GM18508 (cell line): ENCODE results near the gene RHOC.

Source experiments
- ATAC-seq: cut with Tn5 transposase; IDR thresholded peaks from one replicate; pipeline ENCODE4 v1.9.1; 2021; ENCODE audit warnings: moderate number of reproducible peaks; ENCODE audit not compliant: insufficient read depth, unreplicated experiment

Gene RHOC

DNA sequence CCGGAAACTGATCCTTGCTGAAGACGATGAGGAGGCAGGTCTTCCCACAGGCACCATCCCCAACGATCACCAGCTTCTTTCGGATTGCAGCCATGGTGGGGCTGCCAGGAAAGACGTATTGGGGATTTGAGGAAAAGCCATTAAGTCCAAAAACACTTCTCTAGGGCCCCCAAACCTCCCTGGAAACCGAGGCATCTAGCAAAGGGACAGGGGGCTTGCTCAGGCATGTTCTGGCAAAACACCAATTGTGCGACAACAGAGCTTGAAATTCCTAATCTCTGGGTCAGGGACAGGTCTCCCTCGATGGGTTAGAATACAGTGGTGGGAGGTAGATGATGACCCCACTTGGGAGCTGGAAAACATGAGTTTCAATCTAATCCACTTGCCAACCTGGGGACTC is 3.2 kb downstream of the RHOC start:
- ATAC-seq = no peak

- ATAC-seq = no peak
Measured at GRCh38 chr1:112702420-112703261, 4.3 kb downstream of the RHOC start.

DNA sequence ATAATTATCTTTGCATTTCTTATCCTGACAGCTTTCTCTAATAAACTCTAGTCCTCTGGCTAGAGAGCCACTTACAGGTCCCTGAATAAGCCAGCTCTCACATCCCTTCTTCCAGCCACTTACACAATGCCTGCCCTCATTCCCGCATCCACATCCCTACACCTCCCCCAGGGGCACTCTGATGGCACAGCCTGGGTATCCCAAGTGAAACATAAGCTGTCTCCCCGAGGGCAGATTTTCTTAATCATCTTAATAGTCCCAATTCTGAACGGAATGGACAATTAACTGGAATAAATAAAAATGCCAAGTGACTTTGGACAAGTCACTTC is 4.9 kb downstream of the RHOC start:
- no peak for ATAC-seq

DNA sequence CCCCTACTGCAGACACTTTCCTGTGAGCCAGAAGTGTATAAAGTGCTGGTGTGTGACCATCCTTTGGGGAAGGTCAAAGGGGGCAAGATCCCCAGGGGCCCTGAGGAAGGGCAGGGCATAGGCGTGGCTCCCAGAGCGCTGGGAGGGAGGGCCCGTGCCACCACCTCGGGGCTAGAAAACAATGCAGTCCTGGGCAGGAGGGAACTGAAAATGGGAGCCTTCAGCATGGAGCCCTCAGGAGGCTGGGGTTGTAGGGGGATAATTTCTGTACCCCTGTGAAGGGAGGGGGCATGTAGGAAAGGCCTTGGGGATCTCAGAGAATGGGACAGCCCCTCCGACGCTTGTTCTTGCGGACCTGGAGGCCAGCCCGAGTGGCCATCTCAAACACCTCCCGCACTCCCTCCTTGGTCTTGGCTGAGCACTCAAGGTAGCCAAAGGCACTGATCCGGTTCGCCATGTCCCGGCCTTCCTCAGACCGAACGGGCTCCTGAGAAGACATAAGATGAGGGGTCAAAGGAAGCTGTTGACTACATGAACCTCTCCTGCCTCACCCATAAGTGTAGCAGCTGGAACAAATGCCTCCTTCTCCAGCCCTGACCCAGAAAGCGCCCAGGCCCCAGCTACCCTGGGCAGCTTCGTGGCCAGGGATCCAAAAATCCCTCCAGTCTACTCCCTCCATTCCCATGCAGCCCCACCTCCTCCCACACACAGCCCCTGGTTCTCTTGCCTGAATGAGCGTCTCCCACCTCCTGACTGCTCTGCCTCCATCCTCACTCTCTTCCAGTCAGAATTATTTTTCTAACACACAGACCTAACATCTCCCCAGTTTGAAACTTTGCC is 5.5 kb downstream of the RHOC start:
- no peak for ATAC-seq

- ATAC-seq = no peak
Measured at GRCh38 chr1:112700290-112701226, 6.4 kb downstream of the RHOC start.

GRCh38 chr1:112699425-112700144 is 7.3 kb downstream of the RHOC start:
- no peak for ATAC-seq

GRCh38 chr1:112698366-112699310 is 8.3 kb downstream of the RHOC start:
- ATAC-seq = no peak

- no peak for ATAC-seq
Measured at GRCh38 chr1:112697781-112698201, 9.1 kb downstream of the RHOC start.

- ATAC-seq = no peak
Measured at GRCh38 chr1:112696578-112697314, 10.2 kb downstream of the RHOC start.

DNA sequence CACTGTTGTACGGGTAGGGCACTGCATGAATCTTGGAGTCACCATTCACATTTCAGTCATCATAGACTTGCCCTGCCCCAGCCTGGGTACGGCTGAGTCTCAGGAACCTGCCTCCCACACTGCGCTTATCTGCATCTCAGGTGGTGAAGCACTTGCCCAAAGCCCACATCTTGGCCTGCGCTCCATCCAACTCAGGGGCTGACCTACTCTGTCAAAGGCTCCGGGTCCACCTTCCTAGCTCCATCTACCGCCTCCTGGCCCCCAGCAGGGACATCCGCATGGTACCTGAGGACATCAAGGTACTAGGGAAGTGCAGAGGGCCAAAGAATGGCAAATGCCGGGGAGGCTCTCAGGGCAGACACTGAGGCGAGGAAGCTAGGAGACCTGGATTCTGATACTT is 11.7 kb downstream of the RHOC start:
- no peak for ATAC-seq

DNA sequence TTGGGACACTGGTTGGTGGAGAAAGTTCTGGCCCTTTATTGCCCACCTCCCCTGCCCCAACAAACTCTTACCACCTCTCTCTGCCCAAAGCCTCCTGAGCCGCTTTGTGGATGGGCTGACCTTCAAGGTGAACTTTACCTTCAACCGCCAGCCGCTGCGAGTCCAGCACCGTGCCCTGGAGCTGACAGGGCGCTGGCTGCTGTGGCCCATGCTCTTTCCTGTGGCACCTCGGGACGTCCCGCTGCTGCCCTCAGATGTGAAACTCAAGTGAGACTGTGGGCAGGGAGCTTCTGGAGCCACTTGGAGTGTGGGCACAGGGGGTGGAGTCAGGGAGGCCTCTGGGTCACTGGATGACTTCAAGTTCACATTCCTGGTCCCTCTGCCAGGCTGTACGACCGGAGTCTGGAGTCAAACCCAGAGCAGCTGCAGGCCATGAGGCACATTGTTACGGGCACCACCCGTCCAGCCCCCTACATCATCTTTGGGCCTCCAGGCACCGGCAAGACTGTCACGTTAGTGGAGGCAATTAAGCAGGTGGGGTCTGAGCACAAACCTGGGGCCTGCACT is 12.5 kb downstream of the RHOC start:
- ATAC-seq = no peak

DNA sequence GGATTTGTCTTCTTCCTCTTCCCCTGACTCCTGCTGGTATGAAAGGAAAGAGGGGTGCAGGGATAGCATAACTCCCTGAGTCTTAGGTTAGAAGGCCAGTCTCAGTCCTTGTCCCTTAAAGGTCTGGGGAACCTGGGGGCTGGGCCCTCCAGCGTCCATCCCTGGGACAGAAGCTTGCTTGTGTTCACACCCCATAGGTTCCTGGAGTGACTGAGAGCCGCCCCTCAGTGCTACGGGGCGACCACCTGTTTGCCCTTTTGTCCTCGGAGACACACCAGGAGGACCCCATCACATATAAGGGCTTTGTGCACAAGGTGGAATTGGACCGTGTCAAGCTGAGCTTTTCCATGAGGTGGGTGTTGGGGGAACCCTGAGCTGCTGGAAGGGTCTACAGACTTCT is 13.1 kb downstream of the RHOC start:
- ATAC-seq = no peak

GRCh38 chr1:112692681-112693080 is 14.2 kb downstream of the RHOC start:
- no peak for ATAC-seq

DNA sequence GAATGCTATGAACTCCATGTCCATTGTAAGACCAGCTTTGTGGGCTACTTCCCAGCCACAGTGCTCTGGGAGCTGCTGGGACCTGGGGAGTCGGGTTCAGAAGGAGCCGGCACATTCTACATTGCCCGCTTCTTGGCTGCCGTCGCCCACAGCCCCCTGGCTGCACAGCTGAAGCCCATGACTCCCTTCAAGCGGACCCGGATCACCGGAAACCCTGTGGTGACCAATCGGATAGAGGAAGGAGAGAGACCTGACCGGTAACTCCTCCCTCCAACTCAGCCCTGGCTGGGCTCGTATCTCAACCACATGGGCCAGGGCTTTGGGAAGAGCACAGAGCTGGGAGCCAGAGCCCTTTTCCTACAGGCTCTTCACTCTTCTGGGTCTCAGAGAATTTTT is 17.1 kb downstream of the RHOC start:
- ATAC-seq = no peak

DNA sequence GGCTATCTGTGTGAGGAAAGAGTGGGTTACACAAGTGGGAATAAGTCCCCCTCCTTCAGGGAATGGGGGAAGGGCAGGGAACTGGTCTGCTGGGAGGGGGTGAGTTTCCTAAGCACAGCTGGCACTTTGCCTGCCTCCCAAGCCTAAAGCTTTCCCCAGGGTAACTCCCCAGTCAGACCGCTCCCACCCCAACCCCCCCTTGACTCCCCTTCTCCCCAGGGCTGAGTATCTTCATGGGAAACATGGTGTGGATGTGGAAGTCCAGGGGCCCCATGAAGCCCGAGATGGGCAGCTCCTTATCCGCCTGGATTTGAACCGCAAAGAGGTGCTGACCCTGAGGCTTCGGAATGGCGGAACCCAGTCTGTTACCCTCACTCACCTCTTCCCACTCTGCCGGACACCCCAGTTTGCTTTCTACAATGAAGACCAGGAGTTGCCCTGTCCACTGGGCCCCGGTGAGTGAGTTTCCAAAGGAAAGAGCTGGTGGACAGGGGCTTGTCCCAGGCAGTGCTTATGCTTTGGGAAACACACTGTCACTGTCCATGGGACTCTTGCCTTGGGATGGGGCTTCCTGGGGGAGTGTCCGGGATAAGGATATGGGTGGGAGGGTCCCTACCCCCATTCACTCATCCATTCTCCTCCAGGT is 17.6 kb downstream of the RHOC start:
- no peak for ATAC-seq

GRCh38 chr1:112688781-112689193 is 18.1 kb downstream of the RHOC start:
- no peak for ATAC-seq

- ATAC-seq = no peak
Measured at GRCh38 chr1:112687785-112688496, 19.0 kb downstream of the RHOC start.
